ENCODE measurements around the gene ARRDC4.

ARRDC4 gene

GRCh38 chr15:98002419-98002818, 41.9 kb downstream of the ARRDC4 start:
- Histone ChIP-seq H3K36me3 (ENCODE audit: control insufficient read depth, insufficient read depth, low read length) (no peaks in the 10 kb centered on the region), H3K27me3 (ENCODE audit: control insufficient read depth, insufficient read depth, low read length) (no peaks in the 10 kb centered on the region), H3K9me3 (ENCODE audit: control insufficient read depth, low read length) (no peaks in the 10 kb centered on the region), H3K4me1 (ENCODE audit: control insufficient read depth, insufficient read depth, low read length) (no peaks in the 10 kb centered on the region), H3K9ac (ENCODE audit: low read length) (no peak overlapping the region), H3K4me3 (ENCODE audit: low read length) (no peak overlapping the region)

DNA sequence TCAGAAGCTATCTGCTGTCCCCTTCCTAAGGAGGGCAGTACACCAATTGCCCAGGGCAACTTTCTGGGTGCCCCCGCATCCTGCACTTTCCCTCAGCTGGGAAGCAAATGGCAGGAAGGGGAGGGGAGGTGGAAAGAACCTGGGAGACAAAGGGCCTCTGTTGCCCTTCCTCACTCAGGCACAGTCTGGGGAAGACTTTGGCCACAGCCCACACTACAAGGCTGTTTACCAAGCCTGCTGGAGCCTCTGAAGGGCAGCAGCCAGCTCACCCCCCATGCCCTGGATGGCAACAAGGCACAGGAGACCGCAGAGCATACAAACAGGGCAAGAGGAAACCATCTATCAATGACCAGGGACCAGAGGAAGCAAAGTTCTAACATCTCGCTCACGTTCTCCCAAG, 42.4 kb downstream of the ARRDC4 start:
- Histone ChIP-seq H3K4me3 (ENCODE audit: low read length) (no peak overlapping the region), H3K36me3 (ENCODE audit: control insufficient read depth, insufficient read depth, low read length) (no peaks in the 10 kb centered on the region), H3K4me1 (ENCODE audit: control insufficient read depth, insufficient read depth, low read length) (no peaks in the 10 kb centered on the region), H3K27me3 (ENCODE audit: control insufficient read depth, insufficient read depth, low read length) (no peaks in the 10 kb centered on the region), H3K9me3 (ENCODE audit: control insufficient read depth, low read length) (no peaks in the 10 kb centered on the region), H3K9ac (ENCODE audit: low read length) (no peak overlapping the region)

DNA sequence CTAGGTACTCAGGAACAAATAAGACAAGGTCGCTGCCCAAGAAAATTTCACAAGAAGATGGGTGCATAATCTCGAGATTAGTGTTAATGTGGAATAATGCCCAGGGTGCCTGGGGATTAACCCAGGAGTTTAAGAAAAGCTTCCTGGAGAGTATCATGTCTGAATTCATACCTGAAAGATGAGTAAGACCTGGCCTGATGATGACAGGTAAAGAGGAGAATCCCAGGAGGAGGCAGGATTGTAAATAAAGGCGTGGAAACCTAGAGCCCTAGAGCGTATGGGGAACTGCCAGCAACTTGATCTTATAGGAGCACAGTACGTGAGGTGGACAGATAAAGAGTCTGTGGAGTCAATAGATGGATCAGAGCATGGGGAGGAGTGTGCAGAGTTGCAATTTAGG, 43.0 kb downstream of the ARRDC4 start:
- H3K9me3 ChIP-seq (ENCODE audit: control insufficient read depth, low read length) = no peaks in the 10 kb centered on the region
- H3K36me3 ChIP-seq (ENCODE audit: control insufficient read depth, insufficient read depth, low read length) = no peaks in the 10 kb centered on the region
- H3K27me3 ChIP-seq (ENCODE audit: control insufficient read depth, insufficient read depth, low read length) = no peaks in the 10 kb centered on the region
- no peak overlapping the region for H3K4me3 ChIP-seq (ENCODE audit: low read length)
- no peaks in the 10 kb centered on the region for H3K4me1 ChIP-seq (ENCODE audit: control insufficient read depth, insufficient read depth, low read length)
- no peak overlapping the region for H3K9ac ChIP-seq (ENCODE audit: low read length)

- no peaks in the 10 kb centered on the region for H3K27me3 ChIP-seq (ENCODE audit: control insufficient read depth, insufficient read depth, low read length)
- no peaks in the 10 kb centered on the region for H3K36me3 ChIP-seq (ENCODE audit: control insufficient read depth, insufficient read depth, low read length)
- no peaks in the 10 kb centered on the region for H3K4me1 ChIP-seq (ENCODE audit: control insufficient read depth, insufficient read depth, low read length)
- no peak overlapping the region for H3K4me3 ChIP-seq (ENCODE audit: low read length)
- no peak overlapping the region for H3K9ac ChIP-seq (ENCODE audit: low read length)
- H3K9me3 ChIP-seq (ENCODE audit: control insufficient read depth, low read length) = no peaks in the 10 kb centered on the region
Measured at GRCh38 chr15:98003996-98004395, 43.5 kb downstream of the ARRDC4 start.

DNA sequence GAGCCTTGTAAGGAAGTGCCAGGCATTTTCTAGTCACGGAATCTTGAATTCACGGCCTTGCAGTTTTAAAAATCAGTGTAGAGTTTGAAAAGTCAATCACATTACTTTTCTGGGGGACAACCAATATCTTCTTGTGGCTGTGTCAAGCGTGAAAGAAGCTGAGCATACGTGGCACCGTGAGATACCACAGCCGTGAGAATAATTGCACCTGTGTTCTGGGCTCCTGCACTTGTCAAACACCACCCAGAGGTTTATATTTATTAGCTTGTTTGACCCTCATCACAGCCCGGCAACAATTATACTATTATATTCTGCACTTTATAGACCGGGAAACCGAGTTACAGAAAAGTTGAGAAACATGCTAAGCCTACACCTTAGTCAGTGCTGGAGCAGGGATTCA, 45.2 kb downstream of the ARRDC4 start:
- no peaks in the 10 kb centered on the region for H3K36me3 ChIP-seq (ENCODE audit: control insufficient read depth, insufficient read depth, low read length)
- no peaks in the 10 kb centered on the region for H3K27me3 ChIP-seq (ENCODE audit: control insufficient read depth, insufficient read depth, low read length)
- H3K9me3 ChIP-seq (ENCODE audit: control insufficient read depth, low read length) = no peaks in the 10 kb centered on the region
- no peak overlapping the region for H3K4me3 ChIP-seq (ENCODE audit: low read length)
- no peak overlapping the region for H3K9ac ChIP-seq (ENCODE audit: low read length)
- no peaks in the 10 kb centered on the region for H3K4me1 ChIP-seq (ENCODE audit: control insufficient read depth, insufficient read depth, low read length)

GRCh38 chr15:98009169-98009568, 48.7 kb downstream of the ARRDC4 start:
- H3K36me3 ChIP-seq (ENCODE audit: control insufficient read depth, insufficient read depth, low read length) = no peaks in the 10 kb centered on the region
- H3K4me3 ChIP-seq (ENCODE audit: low read length) = no peak overlapping the region
- no peak overlapping the region for H3K9ac ChIP-seq (ENCODE audit: low read length)
- no peaks in the 10 kb centered on the region for H3K9me3 ChIP-seq (ENCODE audit: control insufficient read depth, low read length)
- no peaks in the 10 kb centered on the region for H3K4me1 ChIP-seq (ENCODE audit: control insufficient read depth, insufficient read depth, low read length)
- H3K27me3 ChIP-seq (ENCODE audit: control insufficient read depth, insufficient read depth, low read length) = no peaks in the 10 kb centered on the region

- Histone ChIP-seq H3K36me3 (ENCODE audit: control insufficient read depth, insufficient read depth, low read length) (no peaks in the 10 kb centered on the region), H3K9me3 (ENCODE audit: control insufficient read depth, low read length) (no peaks in the 10 kb centered on the region), H3K4me3 (ENCODE audit: low read length) (no peak overlapping the region), H3K4me1 (ENCODE audit: control insufficient read depth, insufficient read depth, low read length) (no peaks in the 10 kb centered on the region), H3K27me3 (ENCODE audit: control insufficient read depth, insufficient read depth, low read length) (no peaks in the 10 kb centered on the region), H3K9ac (ENCODE audit: low read length) (no peak overlapping the region)
Measured at GRCh38 chr15:98009971-98010370, 49.5 kb downstream of the ARRDC4 start.

GRCh38 chr15:98012354-98012753, 51.9 kb downstream of the ARRDC4 start:
- Histone ChIP-seq H3K4me3 (ENCODE audit: low read length) (no peak overlapping the region), H3K9me3 (ENCODE audit: control insufficient read depth, low read length) (no peaks in the 10 kb centered on the region), H3K27me3 (ENCODE audit: control insufficient read depth, insufficient read depth, low read length) (no peaks in the 10 kb centered on the region), H3K4me1 (ENCODE audit: control insufficient read depth, insufficient read depth, low read length) (no peaks in the 10 kb centered on the region), H3K36me3 (ENCODE audit: control insufficient read depth, insufficient read depth, low read length) (no peaks in the 10 kb centered on the region), H3K9ac (ENCODE audit: low read length) (no peak overlapping the region)

DNA sequence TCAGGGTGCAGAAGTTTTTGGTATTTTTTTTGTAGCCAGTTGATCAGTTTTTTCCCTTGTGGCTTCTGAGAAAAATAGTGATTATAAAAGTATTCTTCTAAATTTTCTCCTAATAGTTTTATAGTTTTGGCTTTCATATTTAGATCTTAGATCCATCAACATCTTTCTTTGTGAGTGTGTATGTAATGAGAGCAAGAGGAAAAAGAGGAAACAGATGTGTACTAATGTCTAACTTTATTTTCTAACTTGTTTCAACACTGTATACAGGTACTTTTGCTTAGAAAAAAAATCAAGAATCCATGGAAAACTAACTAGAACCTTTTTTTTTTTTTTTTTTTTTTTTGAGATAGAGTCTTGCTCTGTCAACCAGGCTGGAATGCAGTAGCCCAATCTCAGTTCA, 53.1 kb downstream of the ARRDC4 start:
- H3K4me3 ChIP-seq (ENCODE audit: low read length) = no peak overlapping the region

DNA sequence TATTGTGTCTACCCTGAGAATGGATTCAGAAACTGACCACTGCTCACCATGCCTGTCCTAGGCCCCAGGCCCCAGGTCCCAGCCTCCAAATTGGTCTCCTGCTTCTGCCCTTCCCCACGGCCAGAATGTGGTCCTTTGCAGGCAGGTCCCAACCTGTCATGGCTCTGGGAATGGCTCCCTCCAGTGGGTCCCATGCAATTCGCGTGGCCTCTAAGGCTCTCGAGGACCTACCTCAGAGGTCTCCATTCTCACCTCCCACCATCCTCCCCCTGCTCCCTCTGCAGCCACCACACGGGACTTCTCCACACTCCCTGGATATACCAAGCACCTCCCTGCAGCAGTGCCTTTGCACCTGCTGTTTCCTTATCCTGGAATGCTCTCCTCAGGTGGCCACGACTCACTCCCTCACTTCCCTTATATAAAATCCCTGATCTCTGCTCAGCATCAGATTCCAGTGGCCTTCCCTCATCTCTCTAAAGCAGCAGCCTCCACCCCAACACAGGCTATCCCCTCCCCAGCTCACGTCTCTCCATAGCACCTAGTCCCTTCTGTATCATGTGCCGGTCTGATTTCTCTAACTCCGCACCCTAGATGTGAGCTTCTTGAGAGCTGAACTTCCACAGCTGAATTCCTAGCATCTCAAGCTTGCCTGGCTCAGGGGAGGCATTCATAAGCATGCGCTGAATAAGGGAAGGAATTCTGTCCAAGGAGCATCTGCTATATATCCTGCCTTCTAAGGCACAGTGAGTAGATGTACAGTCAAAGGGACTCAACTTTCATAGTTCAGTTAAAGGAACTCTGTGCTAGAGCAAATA, 56.9 kb downstream of the ARRDC4 start:
- Histone ChIP-seq H3K9ac (ENCODE audit: low read length) (no peak overlapping the region), H3K36me3 (ENCODE audit: control insufficient read depth, insufficient read depth, low read length) (no peaks in the 10 kb centered on the region), H3K9me3 (ENCODE audit: control insufficient read depth, low read length) (no peaks in the 10 kb centered on the region), H3K27me3 (ENCODE audit: control insufficient read depth, insufficient read depth, low read length) (no peaks in the 10 kb centered on the region), H3K4me1 (ENCODE audit: control insufficient read depth, insufficient read depth, low read length) (no peaks in the 10 kb centered on the region), H3K4me3 (ENCODE audit: low read length) (no peak overlapping the region)

More for the DNA sequence above, 53.1 kb downstream of the ARRDC4 start:
- Histone ChIP-seq H3K36me3 (ENCODE audit: control insufficient read depth, insufficient read depth, low read length) (no peaks in the 10 kb centered on the region), H3K9ac (ENCODE audit: low read length) (no peak overlapping the region), H3K9me3 (ENCODE audit: control insufficient read depth, low read length) (no peaks in the 10 kb centered on the region), H3K27me3 (ENCODE audit: control insufficient read depth, insufficient read depth, low read length) (no peaks in the 10 kb centered on the region), H3K4me1 (ENCODE audit: control insufficient read depth, insufficient read depth, low read length) (no peaks in the 10 kb centered on the region)

DNA sequence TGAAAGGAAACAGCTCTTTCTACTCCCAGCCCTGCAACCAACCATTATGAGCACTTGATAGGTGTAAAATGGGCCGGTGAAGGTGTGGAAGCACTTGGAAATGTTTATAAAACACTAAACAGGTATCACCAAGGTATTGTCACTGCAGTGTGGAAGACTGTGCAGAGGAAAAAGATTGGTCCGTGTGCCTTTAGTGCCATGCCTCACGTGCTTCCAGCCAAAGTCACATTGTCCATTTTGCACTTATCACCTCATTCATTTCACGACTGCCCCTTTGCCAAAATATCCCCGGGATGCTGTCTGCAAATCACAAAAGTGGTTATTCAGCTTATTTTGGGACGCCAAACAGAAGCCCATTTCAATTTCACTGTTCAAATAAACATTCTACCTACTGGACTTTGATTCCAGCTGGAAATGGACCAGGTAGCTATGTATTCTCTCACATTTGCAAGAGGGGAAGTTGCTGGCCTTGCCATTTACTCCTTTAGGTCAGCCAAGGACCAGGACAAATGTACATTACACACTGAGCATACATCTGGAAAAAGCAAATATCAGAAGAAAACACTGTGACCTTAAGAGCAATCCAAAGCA, 58.4 kb downstream of the ARRDC4 start:
- H3K9me3 ChIP-seq (ENCODE audit: control insufficient read depth, low read length) = no peaks in the 10 kb centered on the region
- no peak overlapping the region for H3K4me3 ChIP-seq (ENCODE audit: low read length)
- H3K27me3 ChIP-seq (ENCODE audit: control insufficient read depth, insufficient read depth, low read length) = no peaks in the 10 kb centered on the region
- no peak overlapping the region for H3K9ac ChIP-seq (ENCODE audit: low read length)
- H3K36me3 ChIP-seq (ENCODE audit: control insufficient read depth, insufficient read depth, low read length) = no peaks in the 10 kb centered on the region
- H3K4me1 ChIP-seq (ENCODE audit: control insufficient read depth, insufficient read depth, low read length) = no peaks in the 10 kb centered on the region

All from mucosa of stomach (tissue), 1 donor.